ENCODE measurements around the gene ATP1B1.
"Not testable (repeated sequence)": the region's sequence is repeated elsewhere in the genome, so short reads cannot be mapped to it uniquely, and the experiment has no call there.

ATP1B1 gene

DNA sequence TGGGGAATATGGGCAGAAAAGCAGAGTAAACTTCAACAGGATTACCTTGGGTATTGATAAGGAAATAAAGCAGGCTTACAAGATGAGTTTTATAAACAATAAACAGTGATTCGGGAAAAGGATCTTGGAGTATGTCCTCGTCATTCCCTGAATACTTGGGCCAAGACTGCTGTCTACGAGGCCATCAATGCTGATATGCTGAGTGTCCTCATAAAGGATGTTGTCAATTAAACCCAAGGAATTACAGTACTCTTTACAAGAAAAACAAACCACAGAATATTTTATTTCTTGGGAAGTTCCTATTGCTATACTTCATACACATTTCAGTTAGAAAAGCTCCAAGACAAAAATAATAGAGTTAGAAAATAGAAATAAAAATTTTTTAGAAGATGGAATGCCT, 34.9 kb downstream of the ATP1B1 start:
- FAIRE-seq (no peak), DNase-seq (ENCODE audit: low spot score) (no peak)

DNA sequence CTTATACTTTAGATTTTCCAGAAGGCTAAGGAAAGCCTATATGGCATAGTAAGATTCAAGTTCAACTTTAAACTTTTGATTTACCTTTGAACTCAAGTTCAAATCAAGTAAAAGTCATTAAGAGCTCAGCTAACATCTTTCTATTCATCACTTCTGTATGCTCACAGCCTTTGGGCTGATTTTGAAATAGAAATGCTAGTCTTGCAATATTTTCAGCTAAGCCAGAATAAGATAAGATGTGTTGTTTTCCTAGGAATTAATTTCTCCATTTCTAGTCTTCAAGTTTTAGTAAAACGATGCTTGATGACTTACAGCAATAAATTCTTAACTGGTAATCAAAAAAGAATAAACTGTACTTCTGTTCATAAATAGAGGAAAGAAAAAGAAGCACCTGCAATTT, 35.6 kb downstream of the ATP1B1 start:
- DNase-seq (ENCODE audit: low spot score), result no peak
- no peak for FAIRE-seq

DNA sequence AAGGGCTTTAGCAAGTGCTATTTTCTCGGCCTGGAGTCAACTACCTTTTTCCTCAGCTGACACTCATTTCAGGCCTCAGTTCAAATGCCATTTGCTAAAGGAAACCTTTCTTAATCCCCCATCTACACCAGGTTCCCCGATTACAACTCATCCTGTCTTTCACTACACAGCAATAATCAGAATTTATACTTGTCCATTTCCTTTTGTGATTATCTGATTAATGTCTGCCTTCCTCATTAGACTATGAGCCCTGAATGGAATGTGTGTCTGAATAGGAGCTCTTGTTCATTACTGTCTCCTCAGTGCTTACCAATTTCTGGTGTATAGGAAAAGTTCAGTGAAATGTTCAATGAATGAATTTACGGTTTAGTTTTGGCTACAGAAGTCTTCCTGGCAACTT, 36.9 kb downstream of the ATP1B1 start:
- no peak for FAIRE-seq
- DNase-seq (ENCODE audit: low spot score), result no peak

DNA sequence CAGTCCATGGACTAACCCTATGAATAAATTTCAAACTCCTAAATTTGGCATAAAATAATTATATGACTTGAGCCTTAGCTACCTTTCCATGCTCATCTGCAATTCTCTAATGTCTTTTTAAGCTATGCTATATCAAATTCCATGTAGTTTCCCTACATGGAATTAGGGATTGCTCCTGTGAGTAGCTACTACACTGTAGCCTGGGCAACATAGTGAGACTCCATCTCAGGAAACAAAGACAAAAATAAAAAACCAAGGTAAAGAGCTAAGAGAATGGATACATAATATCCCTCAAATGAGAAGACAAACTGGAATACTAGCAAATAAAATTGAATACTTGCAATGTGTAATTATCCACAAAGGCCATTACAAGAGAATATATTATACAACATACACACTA, 37.5 kb downstream of the ATP1B1 start:
- no peak for FAIRE-seq

DNA sequence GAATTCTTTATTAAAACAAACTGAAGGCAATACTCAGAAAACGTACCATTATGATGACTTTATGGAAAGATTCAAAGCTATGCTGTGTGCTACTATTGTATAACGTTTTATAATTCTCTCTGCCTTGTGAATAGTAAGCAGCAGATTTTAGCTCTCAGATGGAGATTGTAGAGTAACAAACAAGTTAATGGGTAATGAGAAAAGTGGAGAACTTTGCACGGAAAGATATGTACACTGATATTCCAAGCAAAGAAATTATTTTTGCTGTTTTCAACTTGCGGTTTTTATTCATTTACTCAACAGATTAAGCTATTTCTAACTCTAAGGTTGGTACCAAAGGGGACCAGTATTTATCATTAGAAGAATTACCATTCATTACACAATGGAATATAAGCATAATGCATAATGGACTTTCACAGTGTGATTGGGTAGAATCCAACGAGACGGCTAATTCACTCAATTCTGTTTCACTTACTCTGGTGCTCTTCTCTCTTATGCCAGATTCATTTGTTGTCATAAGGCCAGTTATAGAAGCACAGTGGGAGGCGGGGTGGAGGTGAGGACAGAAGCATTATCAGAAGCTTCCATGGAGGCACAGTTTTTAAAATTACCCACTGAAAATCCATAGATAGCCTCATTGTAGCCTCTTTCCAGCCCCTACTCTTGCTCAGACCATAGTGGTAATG, 38.6 kb downstream of the ATP1B1 start:
- FAIRE-seq (no peak), DNase-seq (ENCODE audit: low spot score) (no peak)

More for the DNA sequence above, 37.5 kb downstream of the ATP1B1 start:
- no peak for DNase-seq (ENCODE audit: low spot score)

DNA sequence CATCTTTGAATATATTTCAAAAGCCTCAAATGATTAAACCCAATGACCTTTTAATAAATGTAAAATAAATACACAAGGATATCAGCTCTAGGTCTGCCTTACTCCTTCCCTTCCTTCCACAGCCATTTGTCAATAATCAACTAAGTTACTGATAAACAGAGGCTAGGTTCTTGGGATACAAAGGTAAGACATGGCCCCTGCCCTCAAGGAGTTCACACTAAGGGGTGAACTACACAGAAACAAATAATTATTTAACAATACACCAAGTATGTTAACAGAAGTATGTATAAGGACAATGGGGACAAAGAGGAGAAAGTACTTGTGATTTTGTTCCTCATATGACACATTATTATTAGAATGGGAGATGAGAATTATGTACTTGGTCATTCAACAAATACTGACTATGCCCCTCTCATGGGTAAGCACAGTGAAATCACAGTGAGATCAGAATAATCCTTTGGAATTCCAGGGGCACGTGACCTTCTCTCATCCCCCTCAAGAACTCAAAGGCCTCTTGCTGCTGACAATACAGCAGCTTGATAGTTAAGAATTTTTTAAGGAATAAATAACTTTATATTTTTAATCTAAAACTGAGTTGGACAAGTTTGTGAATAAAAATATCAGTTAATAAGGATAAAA, 40.2 kb downstream of the ATP1B1 start:
- FAIRE-seq (no peak), DNase-seq (ENCODE audit: low spot score) (no peak)

DNA sequence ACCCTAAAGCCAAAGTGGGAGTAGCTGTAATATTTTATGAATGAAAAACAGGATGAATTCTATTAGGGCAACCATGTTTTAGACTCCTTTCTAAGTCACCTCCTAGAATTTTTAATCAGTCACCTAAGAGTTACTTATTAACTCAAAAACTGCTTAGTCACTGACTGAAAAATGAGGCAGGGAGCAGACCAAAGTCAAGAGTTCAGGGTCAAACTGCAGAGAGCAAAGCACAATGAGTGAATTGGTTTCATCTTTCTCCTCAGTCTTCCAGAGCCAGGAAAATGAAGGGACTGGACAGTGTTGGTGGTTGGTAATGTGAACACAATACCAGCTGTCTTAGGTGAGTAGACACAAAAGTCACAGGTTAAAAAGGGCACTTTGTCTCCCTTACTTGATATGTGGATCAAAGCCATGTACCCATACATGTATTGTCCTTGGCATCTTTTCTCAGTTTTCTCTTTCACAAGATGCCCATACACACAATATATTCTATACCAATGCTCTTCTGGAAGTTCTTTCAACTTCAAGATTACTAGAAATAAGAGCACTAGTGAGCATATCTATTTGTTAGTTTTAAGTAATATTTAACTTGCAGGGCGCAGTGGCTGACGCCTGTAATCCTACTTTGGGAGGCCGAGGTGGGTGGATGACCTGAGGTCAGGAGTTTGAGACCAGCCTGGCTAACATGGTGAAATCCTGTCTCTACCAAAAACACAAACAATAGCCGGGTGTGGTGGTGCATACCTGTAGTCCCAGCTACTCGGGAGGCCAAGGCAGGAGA, 42.2 kb downstream of the ATP1B1 start:
- no peak for DNase-seq (ENCODE audit: low spot score)
- FAIRE-seq, result no peak

DNA sequence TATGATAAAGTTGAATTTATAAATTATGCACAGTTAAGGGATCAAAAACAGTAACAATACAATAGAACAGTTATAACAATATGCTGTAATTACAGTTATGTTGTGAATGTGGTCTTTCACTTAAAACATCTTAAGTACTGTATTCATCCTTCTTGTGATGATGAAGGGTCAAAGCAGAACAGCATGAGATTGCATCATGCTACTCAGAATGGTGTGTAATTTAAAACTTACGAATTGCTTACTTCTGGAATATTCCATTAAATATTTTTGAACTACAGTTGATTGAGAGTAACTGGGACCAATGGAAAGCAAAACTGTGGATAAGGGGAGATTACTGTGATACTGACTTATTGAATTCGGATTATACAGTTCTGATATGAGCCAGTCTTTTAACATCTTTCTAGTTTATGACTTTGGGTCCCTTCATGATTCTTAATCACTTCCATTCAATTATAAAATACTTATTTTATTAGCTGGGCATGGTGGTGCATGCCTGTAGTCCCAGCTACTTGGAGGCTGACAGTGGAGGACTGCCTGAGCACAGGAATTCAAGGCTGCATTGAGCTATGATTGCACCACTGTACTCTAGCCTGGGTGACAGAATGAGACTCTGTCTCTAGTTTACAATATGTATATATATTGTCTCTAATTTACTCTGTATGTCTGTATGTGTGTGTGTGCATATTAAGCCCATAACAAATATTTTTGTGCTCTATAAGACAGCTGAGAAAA, 43.2 kb downstream of the ATP1B1 start:
- DNase-seq (ENCODE audit: low spot score), result no peak
- no peak for FAIRE-seq

DNA sequence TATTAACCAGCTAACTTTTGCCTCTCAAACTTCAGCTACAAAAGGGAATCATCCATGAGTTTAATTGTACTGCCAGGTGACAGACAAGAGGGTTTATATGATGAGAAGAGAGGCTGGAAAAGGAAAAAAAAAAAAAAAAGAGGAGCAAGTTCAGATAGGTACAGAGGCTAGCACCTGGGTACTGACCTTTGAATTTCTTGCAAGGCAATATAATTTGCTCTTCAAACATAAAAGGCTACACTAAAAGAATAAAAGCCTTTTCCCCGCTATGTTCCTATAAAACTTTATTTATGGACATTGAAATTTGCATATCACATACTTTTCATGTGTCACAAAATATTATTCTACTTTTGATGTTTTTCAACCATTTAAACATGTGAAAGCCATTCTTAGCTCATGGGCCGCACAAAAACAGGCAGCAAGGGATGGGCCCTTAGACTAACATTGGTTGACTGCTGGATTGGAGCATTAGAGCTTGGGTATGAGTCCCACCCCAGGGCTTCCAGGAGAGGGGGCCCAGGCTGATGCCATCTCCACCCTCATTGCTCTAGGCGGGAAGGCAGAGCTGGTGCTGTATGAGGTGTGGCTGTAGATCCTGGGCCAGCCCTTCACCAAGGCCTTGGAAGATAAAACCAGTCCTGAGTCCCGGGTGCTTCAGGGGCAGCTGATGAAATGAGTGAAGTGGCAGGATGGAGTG, 44.3 kb downstream of the ATP1B1 start:
- no peak for FAIRE-seq

DNA sequence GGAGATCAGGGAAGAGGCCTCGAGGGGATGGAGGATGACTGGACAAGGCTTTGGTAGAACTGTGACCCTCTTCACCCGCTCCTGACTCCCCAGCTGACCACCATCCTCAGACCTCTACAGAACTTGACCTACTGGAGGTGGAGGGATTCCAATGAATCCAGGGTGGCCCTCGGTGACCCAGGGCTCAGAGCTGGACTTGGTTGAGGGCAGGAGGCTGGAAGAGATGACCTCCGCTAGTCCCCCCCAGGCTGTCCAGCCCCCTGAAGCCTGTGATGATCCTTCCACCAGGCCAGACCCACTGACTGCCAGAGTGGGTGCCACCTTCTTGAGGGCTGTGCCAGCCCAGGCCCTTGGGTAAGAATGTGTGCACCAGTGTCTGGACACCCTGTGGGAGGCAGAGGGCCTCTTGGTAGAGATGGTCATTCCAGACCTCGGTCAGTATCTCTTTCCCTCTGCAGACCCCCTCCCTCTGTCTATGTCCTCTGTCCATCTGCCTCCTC, 44.9 kb downstream of the ATP1B1 start:
- no peak for FAIRE-seq

More for the DNA sequence above, 44.3 kb downstream of the ATP1B1 start:
- no peak for DNase-seq (ENCODE audit: low spot score)

DNA sequence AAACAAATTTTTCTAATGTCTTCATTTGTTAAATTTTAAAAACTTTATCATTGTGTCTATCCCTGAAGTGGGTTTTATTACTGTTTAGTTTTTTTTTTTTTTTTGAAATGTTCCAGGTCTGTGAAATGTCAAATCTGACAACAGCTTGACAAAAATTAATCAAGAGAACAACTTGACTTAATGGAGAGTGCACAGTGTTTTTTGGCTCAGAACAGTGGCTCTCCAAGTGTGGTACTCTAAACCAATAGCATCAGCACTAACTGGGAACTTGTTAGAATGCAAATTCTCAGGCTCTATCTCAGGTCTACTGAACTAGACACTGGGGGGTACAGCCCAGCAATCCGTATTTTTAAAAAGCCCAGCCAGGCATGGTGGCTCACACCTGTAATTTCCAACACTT, 49.2 kb downstream of the ATP1B1 start:
- DNase-seq (ENCODE audit: low spot score) (no peak), FAIRE-seq (no peak)

More for the DNA sequence above, 44.9 kb downstream of the ATP1B1 start:
- DNase-seq (ENCODE audit: low spot score), result no peak

DNA sequence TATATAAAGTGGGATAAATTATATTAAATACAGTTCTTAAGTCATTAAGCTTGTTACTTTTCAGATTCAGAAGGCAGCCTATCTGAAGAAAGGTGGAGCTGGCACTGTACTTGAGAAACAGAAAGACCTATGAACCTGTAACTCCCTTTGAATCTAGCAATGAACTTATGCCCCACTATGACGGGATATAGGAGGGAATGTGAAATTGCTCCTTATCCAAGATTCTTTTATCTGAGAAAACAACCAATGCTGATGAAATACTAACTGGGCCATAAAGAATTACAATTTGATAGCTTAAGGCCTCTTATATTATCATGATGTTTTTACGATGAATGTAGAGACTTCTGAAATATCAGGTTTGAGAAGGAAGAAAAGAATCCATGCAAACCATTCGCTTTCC, 50.1 kb downstream of the ATP1B1 start:
- FAIRE-seq (no peak), DNase-seq (ENCODE audit: low spot score) (no peak)

DNA sequence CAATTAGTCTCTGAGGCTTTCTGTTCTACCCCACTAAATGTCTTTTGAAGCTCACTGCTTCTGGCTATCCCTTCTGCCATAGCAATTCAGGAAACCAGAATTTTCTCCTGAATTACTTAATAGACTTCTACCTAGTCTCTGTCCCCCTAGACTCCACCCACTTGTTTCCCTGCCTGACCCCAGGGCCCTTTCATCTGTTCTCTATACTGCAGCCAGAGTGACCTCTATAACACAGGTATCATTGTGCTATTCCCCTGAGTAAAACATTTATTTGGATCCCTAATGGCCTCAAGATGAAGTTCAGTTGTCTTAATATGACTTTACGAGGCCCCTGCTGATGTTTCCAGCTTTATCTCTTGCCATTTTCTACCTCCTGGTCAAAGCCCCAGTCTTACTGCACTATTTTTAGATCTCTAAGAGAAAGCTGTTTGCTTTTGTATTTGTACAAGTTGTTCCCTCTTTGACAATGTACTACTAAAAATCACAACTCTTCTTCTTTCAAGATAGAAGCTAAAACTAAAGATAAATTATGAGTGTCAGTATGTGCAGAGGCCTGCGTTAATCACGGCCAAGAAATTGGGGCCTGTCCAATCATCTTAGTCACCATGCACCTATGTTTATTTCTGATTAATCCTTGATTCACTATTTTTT, 54.5 kb downstream of the ATP1B1 start:
- no peak for DNase-seq (ENCODE audit: low spot score)
- FAIRE-seq, result no peak

DNA sequence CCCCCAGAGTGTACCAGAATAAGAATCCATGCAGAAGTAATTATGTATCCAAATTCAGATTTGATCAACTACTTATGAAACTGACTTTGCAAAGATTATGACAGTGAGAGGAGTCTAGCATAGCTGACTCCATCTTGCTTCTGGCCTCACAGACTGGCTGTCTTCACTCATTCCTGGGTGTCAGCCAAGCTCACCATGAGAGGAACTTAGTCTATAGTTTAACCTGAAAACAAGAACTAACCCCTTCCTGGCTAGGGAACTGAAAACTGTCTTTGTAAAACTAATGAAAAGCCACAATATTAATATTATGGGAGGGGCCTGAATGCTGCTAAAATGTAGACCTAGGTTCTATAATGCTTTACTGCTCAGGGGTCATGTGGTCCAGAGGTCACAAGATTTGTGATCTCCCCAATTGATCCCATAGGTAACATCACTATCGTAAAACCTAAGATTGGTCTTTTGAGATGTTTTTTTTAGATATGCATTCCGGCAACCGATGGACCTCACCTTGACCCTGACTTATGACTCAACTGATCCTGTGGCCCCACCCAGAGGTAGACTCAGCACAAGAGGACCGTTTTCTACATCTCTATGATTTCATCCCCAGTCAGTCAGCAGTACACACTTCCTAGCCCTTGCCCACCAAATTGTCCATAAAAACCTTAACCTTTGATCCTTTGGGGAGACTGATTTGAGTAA, 55.2 kb downstream of the ATP1B1 start:
- DNase-seq (ENCODE audit: low spot score) (no peak), FAIRE-seq (no peak)

DNA sequence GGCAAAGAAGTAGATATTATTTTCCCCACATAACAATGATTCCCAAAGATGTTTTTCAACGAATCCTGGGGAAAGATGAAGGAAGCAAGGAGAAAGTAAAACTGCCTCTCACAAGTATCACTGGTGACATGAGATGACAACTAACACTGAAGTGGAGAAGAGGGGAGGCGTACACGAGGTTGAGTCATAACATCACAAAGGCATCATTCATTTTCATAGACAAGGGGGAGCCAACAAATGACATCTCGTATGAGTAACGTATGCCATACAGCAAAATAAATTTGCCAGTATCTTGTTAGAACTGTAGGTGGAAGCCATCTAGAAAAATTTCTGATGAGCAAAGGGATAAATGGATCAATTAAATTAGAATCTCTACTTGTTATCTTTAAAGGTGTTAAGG, 56.6 kb downstream of the ATP1B1 start:
- peak; percentile 46 for DNase-seq (ENCODE audit: low spot score)

DNA sequence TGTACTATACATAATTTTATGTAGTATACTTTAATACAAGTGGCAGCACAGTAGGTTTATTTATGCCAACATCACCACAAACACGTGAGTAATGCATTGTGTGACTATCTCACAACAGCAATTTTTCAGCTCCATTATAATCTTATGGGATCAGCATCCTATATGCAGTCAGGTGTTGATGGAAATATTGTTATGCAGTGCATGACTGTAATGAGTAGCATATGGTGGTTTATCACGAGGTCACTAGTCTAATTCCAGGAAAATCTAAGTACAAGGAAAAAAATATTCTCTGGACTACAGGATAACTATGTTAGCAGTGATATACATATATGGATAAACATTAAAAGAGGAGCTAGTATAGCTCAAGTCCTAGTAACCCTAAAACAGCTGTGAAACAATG, 69.0 kb downstream of the ATP1B1 start:
- FAIRE-seq (no peak), DNase-seq (ENCODE audit: low spot score) (no peak)

More for the DNA sequence above, 56.6 kb downstream of the ATP1B1 start:
- peak; percentile 81 for FAIRE-seq

DNA sequence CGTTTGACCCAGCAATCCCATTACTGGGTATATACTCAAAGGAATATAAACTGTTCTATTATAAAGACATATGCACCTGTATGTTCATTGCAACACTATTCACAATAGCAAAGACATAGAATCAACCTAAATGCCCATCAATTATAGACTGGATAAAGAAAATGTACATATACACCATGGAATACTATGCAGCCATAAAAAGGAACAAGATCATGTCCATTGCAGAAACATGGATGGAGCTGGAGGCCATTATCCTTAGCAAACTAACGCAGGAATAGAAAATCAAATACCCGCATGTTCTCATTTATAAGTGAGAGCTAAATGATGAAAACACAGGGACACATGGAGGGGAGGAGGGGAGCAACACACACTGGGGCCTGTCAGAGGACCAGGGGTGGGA, 72.9 kb downstream of the ATP1B1 start:
- DNase-seq (ENCODE audit: low spot score); FAIRE-seq: not testable (repeated sequence)

DNA sequence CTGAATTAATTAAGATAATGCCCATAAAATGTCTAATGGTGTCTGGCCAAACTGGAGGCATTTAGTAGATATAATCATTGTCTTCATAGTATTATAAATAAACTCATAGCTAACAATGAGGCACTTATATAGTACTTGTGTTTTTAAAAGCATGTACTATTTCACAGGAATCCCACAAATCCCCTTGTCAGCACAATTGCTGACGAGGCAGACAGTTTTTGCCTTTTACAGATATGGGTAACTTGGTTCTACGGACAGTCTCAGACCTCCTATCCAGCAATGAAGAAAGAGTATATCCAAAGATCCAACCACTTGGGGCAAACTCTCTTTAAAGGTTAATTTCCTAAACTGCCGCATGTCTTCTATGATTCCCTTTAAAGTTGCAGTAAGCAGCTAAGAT, 73.7 kb downstream of the ATP1B1 start:
- no peak for FAIRE-seq
- no peak for DNase-seq (ENCODE audit: low spot score)

Data from urothelium cell line (cell line).